ENCODE results near the gene FPR3. TPM values are rescaled to one million over a fixed set of nuclear protein-coding genes. Genes with fewer than 3 reads are reported as not detected.

The FPR3 gene
- total RNA-seq, 1 donor from 2014 or later, result not detected

DNA sequence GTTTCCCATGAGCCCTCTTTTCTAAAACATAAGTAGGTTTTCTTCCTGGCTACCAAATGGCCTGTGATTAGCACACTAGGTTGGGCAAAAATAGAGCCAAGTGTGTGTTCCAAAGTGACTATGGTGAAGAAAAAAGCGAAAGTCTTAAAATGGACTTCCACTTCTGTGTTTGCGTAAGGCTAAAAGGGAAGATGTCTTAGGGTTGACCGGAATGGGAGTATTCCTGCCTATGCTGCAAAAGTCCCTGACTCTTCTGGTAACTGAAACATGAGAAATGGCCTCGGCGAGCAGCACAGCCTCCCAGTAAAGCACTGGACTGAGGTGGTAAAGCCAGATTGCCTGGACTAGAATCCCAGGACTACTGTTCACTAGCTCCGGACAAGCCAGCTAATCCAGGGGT is 40.8 kb upstream of the FPR3 start:
- FAIRE-seq (no peak), DNase-seq (ENCODE audit: low read depth) (no peak)
- H3K4me1 ChIP-seq (ENCODE audit: insufficient read depth, low read length), result no peaks in the 10 kb centered on the region
- H3K27me3 ChIP-seq (ENCODE audit: insufficient read depth, low read length), result no peaks in the 10 kb centered on the region
- H3K4me1 Mint-ChIP-seq (ENCODE audit: low read depth, unreplicated experiment), result no peaks in the 10 kb centered on the region
- H3K4me2 ChIP-seq (ENCODE audit: low read length), result no peak overlapping the region
- no peak overlapping the region for H3K9ac ChIP-seq (ENCODE audit: low read length)
- H3K27me3 Mint-ChIP-seq (ENCODE audit: low read depth, unreplicated experiment), result peaks cover 6% of the 10 kb centered on the region
- H3K27ac Mint-ChIP-seq (ENCODE audit: unreplicated experiment), result no peak overlapping the region
- H3K36me3 ChIP-seq (ENCODE audit: insufficient read depth, low read length), result no peaks in the 10 kb centered on the region
- no peaks in the 10 kb centered on the region for H4K20me1 ChIP-seq (ENCODE audit: insufficient read depth, low read length)
- no peaks in the 10 kb centered on the region for H3K79me2 ChIP-seq (ENCODE audit: insufficient read depth, low read length)
- no peak overlapping the region for H3K4me3 Mint-ChIP-seq (ENCODE audit: unreplicated experiment)
- H2AFZ ChIP-seq (ENCODE audit: low read depth, low read length), result no peak overlapping the region
- H3K4me3 ChIP-seq (ENCODE audit: insufficient read depth, low read depth, low read length), result no peak overlapping the region
- peaks cover 3% of the 10 kb centered on the region for H3K9me3 ChIP-seq (ENCODE audit: insufficient read depth, low read depth, low read length)
- peaks cover 6% of the 10 kb centered on the region for H3K9me3 Mint-ChIP-seq (ENCODE audit: unreplicated experiment)
- TF ChIP-seq CTCF (IDR thresholded peaks at IDR 0.05; ENCODE audit: insufficient read depth, low read depth, low read length) (no peak), EZH2 (IDR thresholded peaks at IDR 0.05; ENCODE audit: insufficient read depth, low read length) (no peak)
- H3K27ac ChIP-seq (ENCODE audit: low read depth, low read length), result no peak overlapping the region
- no peaks in the 10 kb centered on the region for H3K36me3 Mint-ChIP-seq (ENCODE audit: low read depth, unreplicated experiment)

GRCh38 chr19:51754770-51755169 is 40.2 kb upstream of the FPR3 start:
- no peak for TF ChIP-seq EZH2 (IDR thresholded peaks at IDR 0.05; ENCODE audit: insufficient read depth, low read length)
- no peak for TF ChIP-seq CTCF (IDR thresholded peaks at IDR 0.05; ENCODE audit: insufficient read depth, low read depth, low read length)
- H3K36me3 ChIP-seq (ENCODE audit: insufficient read depth, low read length), result no peaks in the 10 kb centered on the region
- H3K27me3 ChIP-seq (ENCODE audit: insufficient read depth, low read length), result no peaks in the 10 kb centered on the region
- Mint-ChIP-seq H3K27ac (ENCODE audit: unreplicated experiment) (no peak overlapping the region), H3K9me3 (ENCODE audit: unreplicated experiment) (peaks cover 4% of the 10 kb centered on the region), H3K4me3 (ENCODE audit: unreplicated experiment) (no peak overlapping the region), H3K36me3 (ENCODE audit: low read depth, unreplicated experiment) (no peaks in the 10 kb centered on the region), H3K27me3 (ENCODE audit: low read depth, unreplicated experiment) (peaks cover 6% of the 10 kb centered on the region), H3K4me1 (ENCODE audit: low read depth, unreplicated experiment) (no peaks in the 10 kb centered on the region)
- no peak overlapping the region for H3K4me2 ChIP-seq (ENCODE audit: low read length)
- no peak overlapping the region for H3K27ac ChIP-seq (ENCODE audit: low read depth, low read length)
- H3K4me1 ChIP-seq (ENCODE audit: insufficient read depth, low read length), result no peaks in the 10 kb centered on the region
- H3K9ac ChIP-seq (ENCODE audit: low read length), result no peak overlapping the region
- H2AFZ ChIP-seq (ENCODE audit: low read depth, low read length), result no peak overlapping the region
- no peak overlapping the region for H3K4me3 ChIP-seq (ENCODE audit: insufficient read depth, low read depth, low read length)
- FAIRE-seq, result no peak
- DNase-seq (ENCODE audit: low read depth), result no peak
- no peaks in the 10 kb centered on the region for H3K79me2 ChIP-seq (ENCODE audit: insufficient read depth, low read length)
- H3K9me3 ChIP-seq (ENCODE audit: insufficient read depth, low read depth, low read length), result peaks cover 3% of the 10 kb centered on the region
- no peaks in the 10 kb centered on the region for H4K20me1 ChIP-seq (ENCODE audit: insufficient read depth, low read length)

GRCh38 chr19:51755571-51755970 is 39.4 kb upstream of the FPR3 start:
- Histone ChIP-seq H3K4me3 (ENCODE audit: insufficient read depth, low read depth, low read length) (no peak overlapping the region), H4K20me1 (ENCODE audit: insufficient read depth, low read length) (no peaks in the 10 kb centered on the region), H3K36me3 (ENCODE audit: insufficient read depth, low read length) (no peaks in the 10 kb centered on the region), H3K27ac (ENCODE audit: low read depth, low read length) (no peak overlapping the region), H3K4me2 (ENCODE audit: low read length) (no peak overlapping the region), H2AFZ (ENCODE audit: low read depth, low read length) (no peak overlapping the region), H3K9me3 (ENCODE audit: insufficient read depth, low read depth, low read length) (peaks cover 4% of the 10 kb centered on the region), H3K79me2 (ENCODE audit: insufficient read depth, low read length) (no peaks in the 10 kb centered on the region), H3K9ac (ENCODE audit: low read length) (no peak overlapping the region), H3K4me1 (ENCODE audit: insufficient read depth, low read length) (no peaks in the 10 kb centered on the region), H3K27me3 (ENCODE audit: insufficient read depth, low read length) (no peaks in the 10 kb centered on the region)
- no peak overlapping the region for H3K4me3 Mint-ChIP-seq (ENCODE audit: unreplicated experiment)
- H3K36me3 Mint-ChIP-seq (ENCODE audit: low read depth, unreplicated experiment), result no peaks in the 10 kb centered on the region
- H3K27me3 Mint-ChIP-seq (ENCODE audit: low read depth, unreplicated experiment), result peaks cover 6% of the 10 kb centered on the region
- no peak overlapping the region for H3K27ac Mint-ChIP-seq (ENCODE audit: unreplicated experiment)
- H3K9me3 Mint-ChIP-seq (ENCODE audit: unreplicated experiment), result peaks cover 3% of the 10 kb centered on the region
- DNase-seq (ENCODE audit: low read depth) (no peak), FAIRE-seq (no peak)
- H3K4me1 Mint-ChIP-seq (ENCODE audit: low read depth, unreplicated experiment), result no peaks in the 10 kb centered on the region
- TF ChIP-seq EZH2 (IDR thresholded peaks at IDR 0.05; ENCODE audit: insufficient read depth, low read length), result no peak
- TF ChIP-seq CTCF (IDR thresholded peaks at IDR 0.05; ENCODE audit: insufficient read depth, low read depth, low read length), result no peak

Measured in astrocyte (in vitro differentiated cells and primary cell).